HepG2 (cell line): Measurements from ENCODE around the gene TMEM121. TPM values are rescaled to one million over a fixed set of nuclear protein-coding genes. Genes with fewer than 3 reads are reported as not detected.

Experiments
- AGO2 ChIP-seq: fragments of 200-400 bp; formaldehyde crosslinking; optimal IDR thresholded peaks from 2 replicates; pipeline ENCODE3; 2017; ENCODE audit warnings: mild to moderate bottlenecking, low read depth, low read length, moderate library complexity
- AKAP8 ChIP-seq: sonication (generic); formaldehyde crosslinking; IDR thresholded peaks from 2 replicates; pipeline ENCODE4 v1.5.1; 2020; ENCODE audit warnings: mild to moderate bottlenecking, missing genetic modification reagents
- AKNA ChIP-seq: sonication (generic); formaldehyde crosslinking; IDR thresholded peaks from 2 replicates; pipeline ENCODE4 v1.4.0; 2020; ENCODE audit warnings: missing genetic modification reagents, borderline replicate concordance
- HNRNPH1 ChIP-seq: fragments of 200-400 bp; formaldehyde crosslinking; optimal IDR thresholded peaks from 2 replicates; pipeline ENCODE3; 2017; ENCODE audit warnings: mild to moderate bottlenecking, low read depth, low read length
- IKZF4 ChIP-seq: sonication (generic); formaldehyde crosslinking; IDR thresholded peaks from 2 replicates; pipeline ENCODE4 v1.5.1; 2020; ENCODE audit warnings: borderline replicate concordance, mild to moderate bottlenecking, low read depth, missing genetic modification reagents; ENCODE audit errors: not compliant biosample characterization
- NBN ChIP-seq: fragments of 450-650 bp; conservative IDR thresholded peaks from 2 replicates; pipeline ENCODE4 v1.6.1; 2017
- PITX1 ChIP-seq: sonication (generic); formaldehyde crosslinking; IDR thresholded peaks from 2 replicates; pipeline ENCODE4 v1.5.1; 2020; ENCODE audit warnings: mild to moderate bottlenecking, missing genetic modification reagents
- PPARG ChIP-seq: conservative IDR thresholded peaks from 2 replicates; pipeline ENCODE4 v1.6.1; 2016; ENCODE audit warnings: missing biosample characterization, missing genetic modification reagents
- RBM39 ChIP-seq: fragments of 200-400 bp; formaldehyde crosslinking; IDR thresholded peaks from one replicate; pipeline ENCODE4 v1.6.1; 2018; ENCODE audit warnings: antibody characterized with exemption, mild to moderate bottlenecking, low read depth, low read length; ENCODE audit not compliant: poor library complexity, severe bottlenecking
- SOX13 ChIP-seq, 3 experiments: fragments of 450-650 bp in 1 of 3; sonication (generic) in 1 of 3; formaldehyde crosslinking in 1 of 3; IDR thresholded peaks in 2 of 3; conservative IDR thresholded peaks in 1 of 3; 2 replicates each; pipeline versions ENCODE4 v1.5.0 to v1.6.1; 2016 to 2020; ENCODE audit warnings: antibody characterized with exemption in 1 of 3, mild to moderate bottlenecking in 1 of 3, missing compliant biosample characterization in 1 of 3, missing genetic modification reagents in 1 of 3, moderate library complexity in 1 of 3
- TBX2 ChIP-seq: sonication (generic); formaldehyde crosslinking; IDR thresholded peaks from 2 replicates; pipeline ENCODE4 v1.5.0; 2020; ENCODE audit warnings: missing genetic modification reagents, mild to moderate bottlenecking, borderline replicate concordance
- ZHX1 ChIP-seq: sonication (generic); formaldehyde crosslinking; IDR thresholded peaks from 2 replicates; pipeline ENCODE4 v1.8.1; 2022; ENCODE audit warnings: low read depth, mild to moderate bottlenecking, missing genetic modification reagents
- ZNF101 ChIP-seq: sonication (generic); formaldehyde crosslinking; IDR thresholded peaks from 2 replicates; pipeline ENCODE4 v1.4.0; 2020; ENCODE audit warnings: mild to moderate bottlenecking, low read depth, missing genetic modification reagents, borderline replicate concordance
- ZNF331 ChIP-seq: sonication (generic); formaldehyde crosslinking; IDR thresholded peaks from 2 replicates; pipeline ENCODE4 v1.4.0; 2020; ENCODE audit warnings: missing genetic modification reagents
- ZNF790 ChIP-seq: sonication (generic); formaldehyde crosslinking; IDR thresholded peaks from 2 replicates; pipeline ENCODE4 v1.8.0; 2022; ENCODE audit warnings: missing genetic modification reagents, mild to moderate bottlenecking, borderline replicate concordance
- polyA plus RNA-seq, 8 experiments: library from polyadenylated mRNA; depleted of rRNA in 3 of 8; stranded (reverse) in 7 of 8; unstranded in 1 of 8; fragments of >200 nt; fragmentation: Illumina TruSeq in 4 of 8; extraction: Trizol in 4 of 8; gene quantifications; 2 replicates each; pipeline versions ENCODE4 v1.2.1 to v1.2.3, GENCODE V29; 2011 to 2016; ENCODE audit warnings: low read depth in 4 of 8, missing spikeins in 1 of 8, mixed read lengths in 1 of 8; ENCODE audit not compliant: insufficient read depth in 1 of 8
- total RNA-seq, 5 experiments: library from RNA; depleted of rRNA; stranded (reverse); fragments of >200 nt; fragmentation: Illumina TruSeq; extraction: Trizol; gene quantifications; 2 replicates each; pipeline ENCODE4 v1.2.3, GENCODE V29; 2016; ENCODE audit warnings: low read depth in 1 of 5
- TF ChIP-seq, protein P1 (sequence below): sonication (generic); formaldehyde crosslinking; conservative IDR thresholded peaks from 2 replicates; pipeline ENCODE4 v1.8.1; 2023; ENCODE audit warnings: missing genetic modification reagents

The TMEM121 gene
- total and polyA plus RNA-seq, 2 of the 13 experiments (the other 11 are each of a cell fraction or from before 2014, with no cell fraction given): 6.6 to 19.0 TPM

- no peak for TF ChIP-seq SOX13 (IDR thresholded peaks at IDR 0.05)
- no peak for TF ChIP-seq SOX13 (CRISPR knock-in tag; conservative IDR thresholded peaks at IDR 0.05 in 1 of 2, IDR thresholded peaks at IDR 0.05 in 1 of 2)
- no peak for TF ChIP-seq ZNF101 (CRISPR knock-in tag)
- peak; percentile 93 for TF ChIP-seq AGO2
- no peak for TF ChIP-seq TBX2
- no peak for TF ChIP-seq PITX1 (CRISPR knock-in tag)
- TF ChIP-seq, protein P1, sequence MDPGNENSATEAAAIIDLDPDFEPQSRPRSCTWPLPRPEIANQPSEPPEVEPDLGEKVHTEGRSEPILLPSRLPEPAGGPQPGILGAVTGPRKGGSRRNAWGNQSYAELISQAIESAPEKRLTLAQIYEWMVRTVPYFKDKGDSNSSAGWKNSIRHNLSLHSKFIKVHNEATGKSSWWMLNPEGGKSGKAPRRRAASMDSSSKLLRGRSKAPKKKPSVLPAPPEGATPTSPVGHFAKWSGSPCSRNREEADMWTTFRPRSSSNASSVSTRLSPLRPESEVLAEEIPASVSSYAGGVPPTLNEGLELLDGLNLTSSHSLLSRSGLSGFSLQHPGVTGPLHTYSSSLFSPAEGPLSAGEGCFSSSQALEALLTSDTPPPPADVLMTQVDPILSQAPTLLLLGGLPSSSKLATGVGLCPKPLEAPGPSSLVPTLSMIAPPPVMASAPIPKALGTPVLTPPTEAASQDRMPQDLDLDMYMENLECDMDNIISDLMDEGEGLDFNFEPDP (CRISPR knock-in tag): 0 out of 2 replicates have a peak, but pooled peaks have one; percentile 14
- TF ChIP-seq ZHX1 (CRISPR knock-in tag): no peak
- no peak for TF ChIP-seq ZNF331 (CRISPR knock-in tag)
- TF ChIP-seq HNRNPH1: no peak
- no peak for TF ChIP-seq PPARG (CRISPR knock-in tag)
- no peak for TF ChIP-seq RBM39
- no peak for TF ChIP-seq AKNA (CRISPR knock-in tag)
- no peak for TF ChIP-seq ZNF790
- peak; percentile 37 for TF ChIP-seq AKAP8 (CRISPR knock-in tag)
- TF ChIP-seq NBN: no peak
- TF ChIP-seq IKZF4: no peak
These were observed 4.9 kb downstream of the TMEM121 start (continued) for GRCh38 chr14:105531088-105531893.
